Heart right ventricle (tissue), 16 donors: ENCODE measurements around the gene KCNA2. TPM values are rescaled to one million over a fixed set of nuclear protein-coding genes. Genes with fewer than 3 reads are reported as not detected.

Source experiments
- ATAC-seq, 8 donors: fragments of 200-7000 bp; cut with Tn5 transposase; one replicate each; pipeline ENCODE4 v1.9.1; 2020; ENCODE audit warnings: mild to moderate bottlenecking in 8 of 8, moderate library complexity in 8 of 8, moderate number of reproducible peaks in 1 of 8
- DNase-seq, 2 donors: peaks; one replicate each; pipeline ENCODE4 v3.0.0-alpha.2; 2020
- H3K27ac ChIP-seq, 10 donors: fragments of 200-600 bp; sonication (generic) in 2 of 10; one replicate each; pipeline versions ENCODE4 v1.5.0 to v1.8.0; 2020 to 2022; ENCODE audit warnings: mild to moderate bottlenecking in 3 of 10
- H3K27me3 ChIP-seq, 7 donors: fragments of 200-600 bp; one replicate each; pipeline ENCODE4 v1.8.0; 2021 to 2022; ENCODE audit warnings: mild to moderate bottlenecking in 2 of 7
- H3K36me3 ChIP-seq, 9 donors: fragments of 200-600 bp; sonication (generic) in 1 of 9; one replicate each; pipeline versions ENCODE4 v1.5.0 to v1.8.0; 2020 to 2022; ENCODE audit warnings: mild to moderate bottlenecking in 2 of 9
- H3K4me1 ChIP-seq, 9 donors: fragments of 200-600 bp; sonication (generic) in 1 of 9; one replicate each; pipeline versions ENCODE4 v1.5.0 to v1.8.0; 2020 to 2022; ENCODE audit warnings: mild to moderate bottlenecking in 4 of 9
- H3K4me3 ChIP-seq, 10 donors: fragments of 200-600 bp; sonication (generic) in 2 of 10; one replicate each; pipeline versions ENCODE4 v1.5.0 to v1.8.0; 2020 to 2022; ENCODE audit warnings: mild to moderate bottlenecking in 7 of 10, moderate library complexity in 2 of 10
- H3K9me3 ChIP-seq, 11 donors: fragments of 200-600 bp in 10 of 11; sonication (generic) in 2 of 11; one replicate each; pipeline versions ENCODE4 v1.5.0 to v1.8.0; 2013 to 2022; ENCODE audit warnings: mild to moderate bottlenecking in 2 of 11, control low read depth in 1 of 11, moderate library complexity in 1 of 11
- CTCF ChIP-seq, 9 donors: fragments of 200-600 bp; sonication (generic) in 2 of 9; IDR thresholded peaks; one replicate each; pipeline versions ENCODE4 v1.5.0 to v1.8.0; 2021 to 2022; ENCODE audit warnings: antibody characterized with exemption in 9 of 9, mild to moderate bottlenecking in 5 of 9, moderate library complexity in 1 of 9
- WGBS, 2 donors: extraction: QIAGEN DNeasy Blood & Tissue Kit; methylation state at CpG; one replicate each; pipeline ENCODE4 v1.1.7; 2013; ENCODE audit warnings: inconsistent platforms in 1 of 2; 5-methylcytosine and 5-hydroxymethylcytosine counted together
- intact Hi-C, 10 donors: fragments of 100-400 bp; cut with DNase I; formaldehyde crosslinking; loops; one replicate each; pipeline versions ENCODE4 v1.11.1 to v1.14.2; 2022
- polyA plus RNA-seq, 2 donors: library from polyadenylated mRNA; stranded (reverse); fragments of 200-250 nt; gene quantifications; one replicate each; pipeline ENCODE4 v1.2.3, GENCODE V29; 2013
- total RNA-seq, 10 donors: library from RNA; stranded (reverse); fragmentation: NEBNext Ultra II Directional in 3 of 10; extraction: Animal tissue kit (Norgen Biotek cat#: 25700) in 3 of 10; gene quantifications; one replicate each; pipeline versions ENCODE4 v1.2.1 to v1.2.4, GENCODE V29; 2021 to 2023
- donor health status: Arrhythmogenic right ventricular cardiomyopathy.
- donor health status: ischemic (EF 13 %, LVEDD 7.1; RV severe dilation, severe dysfunction).
- donor health status: healthy with polysubstance abuse.
- donor health status: DM: no; HTN: yes; CAD: no.
- donor health status: DM: no; HTN: no; CAD: no.
- donor health status: ischemic (EF 25% LVEDD 6.9; RV normal size, moderate dysfunction).
- donor health status: ischemic (EF 25% LVEDD 5.7; RV mildly dilated, moderate dysfunction).
- donor health status: healthy.
- donor health status: DM: yes; HTN: yes; CAD: no.
- donor health status: Ischemic cardiomyopathy.
- donor health status: ischemic (EF 35%, LVEDD 5.7; RV mildly dilated, moderate dysfunction).
- donor health status: nonischemic (EF 11% LVEDD 7.7; RV severe dilation, severe dysfunction).
- donor health status: DM: yes; HTN: yes; CAD: no.
- donor health status: PGD.
- donor health status: ischemic (EF 29% LVEDD 5.4; RV normal size, mild dysfunction).
- donor health status: nonischemic (EF 23%, LVEDD 6.1; RV moderate dilation, normal function).

Gene KCNA2
- total and polyA plus RNA-seq, 12 donors: 0.04 to 1.6 (median 0.75) TPM

- TF ChIP-seq CTCF (IDR thresholded peaks at IDR 0.05): no peak
- H3K27ac ChIP-seq: no peak overlapping the region
- WGBS, 2 donors: 89 to 91% methylated on average over 4 of the region's 4 CpGs
- no peak overlapping the region for H3K4me3 ChIP-seq
- no peaks in the 10 kb centered on the region for H3K36me3 ChIP-seq
- peaks cover 9 to 20% (median 16%) of the 10 kb centered on the region in 9 donors for H3K4me1 ChIP-seq
- intact Hi-C loops: loop anchor here in 3 of 10 donors (5.0 to 10.0 kb wide), 3 partner anchors 53 to 86 kb away; no protein-coding TSS in a partner anchor
- DNase-seq (no peak), ATAC-seq (no peak)
- peaks cover 11 to 78% (median 64%) of the 10 kb centered on the region in 7 donors for H3K27me3 ChIP-seq
- no peaks in the 10 kb centered on the region for H3K9me3 ChIP-seq
Observed at GRCh38 chr1:110610696-110611286, 4.6 kb upstream of the KCNA2 start.

- DNase-seq (no peak), ATAC-seq (no peak)
- peaks cover 11 to 79% (median 71%) of the 10 kb centered on the region in 7 donors for H3K27me3 ChIP-seq
- TF ChIP-seq CTCF (IDR thresholded peaks at IDR 0.05): no peak
- intact Hi-C loops: loop anchor here in 3 of 10 donors (5.0 to 10.0 kb wide), 3 partner anchors 53 to 85 kb away; no protein-coding TSS in a partner anchor
- H3K27ac ChIP-seq: no peak overlapping the region
- H3K4me3 ChIP-seq: no peak overlapping the region
- H3K9me3 ChIP-seq: no peaks in the 10 kb centered on the region
- no peaks in the 10 kb centered on the region for H3K36me3 ChIP-seq
- H3K4me1 ChIP-seq: peaks cover 10 to 27% (median 22%) of the 10 kb centered on the region in 9 donors
Observed at GRCh38 chr1:110610084-110610483, 3.9 kb upstream of the KCNA2 start.

- H3K9me3 ChIP-seq: no peaks in the 10 kb centered on the region
- WGBS, 2 donors: 22 to 32% methylated on average over 13 of the region's 13 CpGs
- no peak for DNase-seq
- no peak for TF ChIP-seq CTCF (IDR thresholded peaks at IDR 0.05)
- H3K27ac ChIP-seq: no peak overlapping the region
- no peak for ATAC-seq
- no peak overlapping the region for H3K4me3 ChIP-seq
- H3K4me1 ChIP-seq: peaks cover 10 to 34% (median 22%) of the 10 kb centered on the region in 9 donors
- intact Hi-C loops: loop anchor here in 1 of 10 donors (5.0 kb wide), 1 partner anchor 56 kb away; no protein-coding TSS in a partner anchor
- peaks cover 11 to 94% (median 82%) of the 10 kb centered on the region in 7 donors for H3K27me3 ChIP-seq
- H3K36me3 ChIP-seq: no peaks in the 10 kb centered on the region
Observed at GRCh38 chr1:110608247-110608646, 2.1 kb upstream of the KCNA2 start.

DNA sequence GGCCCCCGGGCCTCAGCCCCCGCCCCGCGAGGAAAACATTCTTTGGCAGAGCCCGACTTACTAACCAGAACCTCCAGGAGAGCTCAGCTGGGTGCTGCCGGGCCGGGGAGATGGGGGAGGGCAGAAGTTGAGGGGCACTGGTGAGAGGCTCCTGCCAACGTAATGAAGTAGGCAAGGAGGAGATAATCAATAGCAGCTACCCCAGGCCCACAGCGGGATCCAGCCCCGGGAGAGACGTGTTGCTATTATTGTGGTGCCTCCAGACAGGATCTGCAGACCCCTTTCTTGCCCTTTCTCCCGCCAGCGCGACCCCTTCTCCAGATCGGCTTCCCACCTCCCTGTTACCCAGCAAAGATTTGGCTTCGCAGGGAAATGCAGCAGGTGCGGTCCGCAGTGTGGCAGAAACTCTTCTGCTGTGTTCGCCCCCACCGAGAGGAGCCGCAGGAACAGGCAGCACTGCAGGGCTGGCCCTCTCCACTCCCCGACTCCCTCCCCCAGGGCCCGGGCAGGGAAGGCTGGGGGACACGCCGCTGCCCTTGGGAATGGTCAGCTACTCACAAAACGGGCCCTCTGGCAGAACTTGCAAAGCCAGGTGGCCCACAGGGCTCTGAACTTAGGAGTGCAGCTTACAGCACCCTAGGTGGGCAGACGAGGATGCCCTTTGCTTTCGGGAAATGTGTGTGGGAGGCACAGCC, 1.5 kb upstream of the KCNA2 start:
- no peak for TF ChIP-seq CTCF (IDR thresholded peaks at IDR 0.05)
- Histone ChIP-seq H3K4me1 (peaks cover 10 to 34% (median 22%) of the 10 kb centered on the region in 9 donors), H3K27ac (no peak overlapping the region), H3K4me3 (peak overlapping the region in 9 of 10 donors; percentile 54 to 68 (median 58)), H3K27me3 (peaks cover 11 to 94% (median 80%) of the 10 kb centered on the region in 7 donors), H3K36me3 (no peaks in the 10 kb centered on the region), H3K9me3 (no peaks in the 10 kb centered on the region)
- ATAC-seq (no peak), DNase-seq (no peak)
- 6 to 7% methylated on average over 24 to 28 of the region's 28 CpGs for WGBS, 2 donors
- intact Hi-C loops: loop anchor here in 1 of 10 donors (5.0 kb wide), 1 partner anchor 55 kb away; no protein-coding TSS in a partner anchor
